A549 (cell line): ENCODE measurements around the gene WNK4. TPM values are rescaled to one million over a fixed set of nuclear protein-coding genes. Genes with fewer than 3 reads are reported as not detected.
A peak's percentile ranks its signal among the peaks of the same experiment; 100 is the strongest.

Source experiments
- ATAC-seq, 2 experiments: fragments of 200-7000 bp in 1 of 2; fragments of >200 bp in 1 of 2; cut with Nextera tagmentation in 1 of 2; cut with Tn5 transposase in 1 of 2; 3 replicates each; pipeline versions ENCODE4 v1.8.0 to v1.9.1; 2018 to 2020; ENCODE audit warnings: mild to moderate bottlenecking in 1 of 2, moderate library complexity in 1 of 2
- CTCF ChIA-PET: fragments of 300-600 bp; sonication (Branson Sonifier 250); formaldehyde crosslinking; extraction: SDS; loops from one replicate; lab custom pipeline; 2021; ENCODE audit warnings: antibody characterized with exemption, inconsistent platforms; lab: Yijun Ruan, JAX
- POLR2A ChIA-PET: fragments of 350-600 bp; formaldehyde crosslinking; extraction: SDS; loops from one replicate; lab custom pipeline; 2021; ENCODE audit warnings: antibody characterized with exemption, inconsistent platforms; lab: Yijun Ruan, JAX
- DNase-seq, 2 experiments: peaks; one replicate each; pipeline versions ENCODE4 v3.0.0 to v3.0.0-alpha.2; 2011 to 2016; ENCODE audit warnings: low read depth in 1 of 2, low spot score in 1 of 2
- FAIRE-seq: peaks from 2 replicates; lab custom pipeline; 2011; peaks lifted over from hg19 to GRCh38; lab: Jason Lieb, UNC
- H3K27ac ChIP-seq, 2 experiments: fragments of >200 bp; sonication (Bioruptor Twin); formaldehyde crosslinking; 3 replicates each; pipeline ENCODE4 v1.5.1; 2016 to 2017
- H3K4me1 ChIP-seq: fragments of >200 bp; sonication (Bioruptor Twin); formaldehyde crosslinking; 3 replicates; pipeline ENCODE4 v1.6.1; 2016
- H3K4me2 ChIP-seq: fragments of >200 bp; sonication (Bioruptor Twin); formaldehyde crosslinking; 3 replicates; pipeline ENCODE4 v1.6.1; 2016
- H3K4me3 ChIP-seq: fragments of >200 bp; sonication (Bioruptor Twin); formaldehyde crosslinking; 3 replicates; pipeline ENCODE4 v1.5.1; 2016
- H3K9me3 ChIP-seq: fragments of >200 bp; sonication (Bioruptor Twin); formaldehyde crosslinking; 3 replicates; pipeline ENCODE4 v1.6.1; 2016
- CBX8 ChIP-seq: fragments of 200-600 bp; sonication (generic); IDR thresholded peaks from 2 replicates; pipeline ENCODE4 v1.6.1; 2016
- CHD4 ChIP-seq: fragments of 200-600 bp; sonication (generic); IDR thresholded peaks from 2 replicates; pipeline ENCODE4 v1.6.1; 2016; ENCODE audit warnings: antibody characterized with exemption, mild to moderate bottlenecking, borderline replicate concordance
- CTCF ChIP-seq: fragments of >200 bp; sonication (Bioruptor Twin); formaldehyde crosslinking; IDR thresholded peaks from 3 replicates; pipeline ENCODE4 v1.5.1; 2016
- EHMT2 ChIP-seq: fragments of 200-600 bp; sonication (generic); IDR thresholded peaks from 2 replicates; pipeline ENCODE4 v1.6.1; 2016; ENCODE audit warnings: antibody characterized with exemption, low read depth, mild to moderate bottlenecking, moderate library complexity
- FOSL2 ChIP-seq, 2 experiments: fragments of 450-650 bp in 1 of 2; fragments of >200 bp in 1 of 2; sonication (Bioruptor Twin) in 1 of 2; formaldehyde crosslinking; IDR thresholded peaks; 2 replicates each; pipeline versions ENCODE4 v1.5.0 to v1.6.1; 2016 to 2020; ENCODE audit warnings: mild to moderate bottlenecking in 1 of 2, moderate library complexity in 1 of 2
- FOXS1 ChIP-seq: fragments of 250-450 bp; sonication (Bioruptor Pico); IDR thresholded peaks from 2 replicates; pipeline ENCODE4 v1.5.0; 2020; ENCODE audit warnings: mild to moderate bottlenecking, moderate library complexity
- HES2 ChIP-seq: fragments of >200 bp; sonication (Bioruptor Twin); formaldehyde crosslinking; IDR thresholded peaks from 2 replicates; pipeline ENCODE4 v1.6.1; 2016
- HEYL ChIP-seq: fragments of 250-450 bp; sonication (Bioruptor Pico); IDR thresholded peaks from 2 replicates; pipeline ENCODE4 v1.8.0; 2021; ENCODE audit warnings: mild to moderate bottlenecking, moderate library complexity
- HOXA7 ChIP-seq: fragments of 250-450 bp; sonication (Bioruptor Pico); IDR thresholded peaks from 2 replicates; pipeline ENCODE4 v1.5.0; 2020; ENCODE audit warnings: mild to moderate bottlenecking, moderate library complexity
- HOXB13 ChIP-seq: fragments of 250-450 bp; sonication (Bioruptor Pico); IDR thresholded peaks from 2 replicates; pipeline ENCODE4 v1.5.0; 2020; ENCODE audit warnings: low read depth, mild to moderate bottlenecking, moderate library complexity
- HOXB5 ChIP-seq: fragments of 250-450 bp; sonication (Bioruptor Pico); IDR thresholded peaks from 2 replicates; pipeline ENCODE4 v1.5.0; 2020; ENCODE audit warnings: mild to moderate bottlenecking, moderate library complexity
- JUNB ChIP-seq: fragments of >200 bp; sonication (Bioruptor Twin); formaldehyde crosslinking; IDR thresholded peaks from 2 replicates; pipeline ENCODE4 v1.6.1; 2016
- MAZ ChIP-seq: fragments of 150-350 bp; IDR thresholded peaks from 2 replicates; pipeline ENCODE4 v1.6.1; 2014; ENCODE audit warnings: antibody characterized with exemption, low read depth, low read length, borderline replicate concordance
- MYC ChIP-seq: IDR thresholded peaks from 2 replicates; pipeline ENCODE4 v1.6.1; 2012; ENCODE audit warnings: mild to moderate bottlenecking, inconsistent platforms, low read length, improper control_type of control experiment, borderline replicate concordance
- NFE2L2 ChIP-seq: fragments of 150-350 bp; conservative IDR thresholded peaks from 2 replicates; pipeline ENCODE4 v1.6.1; 2014; ENCODE audit warnings: low read length
- NR3C1 ChIP-seq: fragments of >200 bp; sonication (Bioruptor Twin); formaldehyde crosslinking; IDR thresholded peaks from 3 replicates; pipeline ENCODE4 v1.6.1; 2017
- RAD21 ChIP-seq, 2 experiments: fragments of >200 bp in 1 of 2; sonication (Bioruptor Twin) in 1 of 2; formaldehyde crosslinking in 1 of 2; IDR thresholded peaks in 1 of 2; conservative IDR thresholded peaks in 1 of 2; 2 replicates in 1 of 2; 3 replicates in 1 of 2; pipeline ENCODE4 v1.6.1; 2012 to 2018; ENCODE audit warnings: inconsistent platforms in 1 of 2
- SMC3 ChIP-seq: fragments of >200 bp; sonication (Bioruptor Twin); formaldehyde crosslinking; IDR thresholded peaks from 3 replicates; pipeline ENCODE4 v1.6.1; 2018; ENCODE audit warnings: inconsistent platforms
- TFCP2L1 ChIP-seq: fragments of 250-450 bp; sonication (Bioruptor Pico); IDR thresholded peaks from 2 replicates; pipeline ENCODE4 v1.5.0; 2021; ENCODE audit warnings: mild to moderate bottlenecking
- TP53 ChIP-seq: fragments of 250-450 bp; sonication (Bioruptor Pico); IDR thresholded peaks from 2 replicates; pipeline ENCODE4 v1.5.0; 2021; ENCODE audit warnings: mild to moderate bottlenecking, moderate library complexity
- ZC3H11A ChIP-seq: fragments of 450-650 bp; IDR thresholded peaks from 2 replicates; pipeline ENCODE4 v1.6.1; 2014; ENCODE audit warnings: antibody characterized with exemption, mild to moderate bottlenecking
- ZFP36 ChIP-seq: fragments of 450-650 bp; IDR thresholded peaks from 2 replicates; pipeline ENCODE4 v1.6.1; 2014; ENCODE audit warnings: borderline replicate concordance; ENCODE audit not compliant: partially characterized antibody
- ZNF302 ChIP-seq: fragments of 250-450 bp; sonication (Bioruptor Pico); IDR thresholded peaks from 2 replicates; pipeline ENCODE4 v1.9.0; 2021; ENCODE audit warnings: inconsistent platforms, mild to moderate bottlenecking, moderate library complexity
- WGBS: methylation state at CpG from one replicate; pipeline ENCODE4 v1.1.6; 2017; ENCODE audit errors: missing lambda C conversion rate; 5-methylcytosine and 5-hydroxymethylcytosine counted together
- polyA plus RNA-seq, 4 experiments: library from polyadenylated mRNA; depleted of rRNA in 3 of 4; stranded (reverse); fragments of >200 nt; fragmentation: RNase III in 1 of 4; extraction: RNeasy Plus Mini Kit Qiagen cat#74134 plus additional on column Dnase treatment in 1 of 4; gene quantifications; 2 replicates in 3 of 4; 3 replicates in 1 of 4; pipeline ENCODE4 v1.2.3, GENCODE V29; 2011 to 2017

The WNK4 gene
- polyA plus RNA-seq, 2 of the 4 experiments (the other 2 are of a cell fraction) = 1.1 to 1.5 TPM

- WGBS = 6% methylated on average over 17 of the region's 18 CpGs
- Histone ChIP-seq H3K4me3 (peak overlapping the region; percentile 94), H3K4me1 (peaks cover 22% of the 10 kb centered on the region), H3K9me3 (no peaks in the 10 kb centered on the region), H3K4me2 (peak overlapping the region; percentile 87), H3K27ac (peak overlapping the region; percentile 95 to 96)
- DNase-seq (no peak), FAIRE-seq (no peak), ATAC-seq (peak; percentile 2 to 42; a peak in 2 of 6 replicates)
- CTCF ChIA-PET = interaction anchor here (1.0 to 6.4 kb wide), 13 partner anchors 10 to 164 kb away, joined by 3 to 81 read pairs (median 8); partner anchors contain the start of genes AOC2, BECN1 and RPL27
- TF ChIP-seq HOXB13 (CRISPR knock-in tag) = no peak
- TF ChIP-seq CTCF = no peak
- TF ChIP-seq CHD4 = no peak
- TF ChIP-seq SMC3 = no peak
- no peak for TF ChIP-seq TFCP2L1
- TF ChIP-seq JUNB = no peak
- no peak for TF ChIP-seq NFE2L2
- no peak for TF ChIP-seq HES2
- no peak for TF ChIP-seq HOXB5 (CRISPR knock-in tag)
- no peak for TF ChIP-seq EHMT2
- no peak for TF ChIP-seq MYC
- no peak for TF ChIP-seq RAD21 (conservative IDR thresholded peaks at IDR 0.05 in 1 of 2, IDR thresholded peaks at IDR 0.05 in 1 of 2)
- no peak for TF ChIP-seq MAZ
- TF ChIP-seq TP53 = no peak
- no peak for TF ChIP-seq ZC3H11A
- no peak for TF ChIP-seq ZNF302 (CRISPR knock-in tag)
- POLR2A ChIA-PET = interaction anchor here (0.6 to 2.3 kb wide), 5 partner anchors 9 to 164 kb away, joined by 3 to 30 read pairs (median 5); partner anchors contain the start of genes BECN1, COA3, RPL27 and VPS25
Observed at GRCh38 chr17:42833767-42834422, 53.5 kb downstream of the WNK4 start.

- FAIRE-seq = no peak
- POLR2A ChIA-PET = interaction anchor here (1.2 kb wide), 1 partner anchor 12 kb away, joined by 4 read pairs; the partner anchor contains the start of gene BECN1
- no peak overlapping the region for H3K4me3 ChIP-seq
- no peaks in the 10 kb centered on the region for H3K9me3 ChIP-seq
- no peak for DNase-seq
- 94% methylated on average over 6 of the region's 6 CpGs for WGBS
- ATAC-seq = no peak
- TF ChIP-seq ZC3H11A (no peak), TFCP2L1 (no peak), MYC (no peak)
- H3K4me2 ChIP-seq = no peak overlapping the region
- no peak overlapping the region for H3K27ac ChIP-seq
- CTCF ChIA-PET = interaction anchor here (0.7 to 6.4 kb wide), 8 partner anchors 8 to 270 kb away, joined by 3 to 81 read pairs (median 14); partner anchors contain the start of genes AOC2, BECN1 and RPL27
- H3K4me1 ChIP-seq = peaks cover 22% of the 10 kb centered on the region
Observed at GRCh38 chr17:42835732-42836131, 55.3 kb downstream of the WNK4 start.

GRCh38 chr17:42841975-42842685, 61.7 kb downstream of the WNK4 start:
- no peaks in the 10 kb centered on the region for H3K9me3 ChIP-seq
- ChIA-PET POLR2A (interaction anchor here (1.7 to 1.8 kb wide), 2 partner anchors 18 to 156 kb away, joined by 5 to 6 read pairs; partner anchors contain the start of genes BECN1 and RPL27), CTCF (interaction anchor here (0.9 to 20.4 kb wide), 29 partner anchors 8 to 352 kb away, joined by 3 to 372 read pairs (median 14); partner anchors contain the start of genes AARSD1, BECN1, PSME3 and RPL27)
- no peak overlapping the region for H3K4me2 ChIP-seq
- no peak for DNase-seq
- ATAC-seq = 0 out of 6 replicates have a peak, but pooled peaks of 1 of the 2 experiments have one; percentile 6
- H3K4me1 ChIP-seq = no peaks in the 10 kb centered on the region
- peak; percentile 74 for FAIRE-seq
- WGBS = 80% methylated on average over 11 of the region's 11 CpGs
- TF ChIP-seq MYC (no peak), CBX8 (no peak), NR3C1 (no peak), ZFP36 (no peak), FOXS1 (CRISPR knock-in tag) (no peak), NFE2L2 (no peak), FOSL2 (IDR thresholded peaks at IDR 0.05) (no peak), FOSL2 (CRISPR knock-in tag; IDR thresholded peaks at IDR 0.05) (no peak), HEYL (CRISPR knock-in tag) (no peak), HOXA7 (CRISPR knock-in tag) (no peak), RAD21 (conservative IDR thresholded peaks at IDR 0.05 in 1 of 2, IDR thresholded peaks at IDR 0.05 in 1 of 2) (no peak), JUNB (no peak)
- H3K27ac ChIP-seq = no peak overlapping the region
- no peak overlapping the region for H3K4me3 ChIP-seq
